ENCODE data around the gene AATF. TPM values are rescaled to one million over a fixed set of nuclear protein-coding genes. Genes with fewer than 3 reads are reported as not detected.

AATF gene
- total and polyA plus RNA-seq, 9 of the 15 experiments (the other 6 are each of a cell fraction or from before 2014, with no cell fraction given), result 34.5 to 133 (median 90.1) TPM

- TF ChIP-seq MYC (IDR thresholded peaks at IDR 0.05; ENCODE audit: low read depth, low read length) (no peak), MYC (CRISPR knock-in tag; IDR thresholded peaks at IDR 0.05; ENCODE audit: borderline replicate concordance, low read depth) (no peak), GABPA (tag; conservative IDR thresholded peaks at IDR 0.05; ENCODE audit: low read depth) (no peak), ZKSCAN8 (CRISPR knock-in tag; IDR thresholded peaks at IDR 0.05) (no peak), RAD51 (IDR thresholded peaks at IDR 0.05; ENCODE audit: borderline replicate concordance, low read depth) (no peak)
These were observed 23.5 kb downstream of the AATF start (continued) for GRCh38 chr17:36972186-36972700.

GRCh38 chr17:36972905-36973304 lies 24.2 kb downstream of the AATF start:
- FAIRE-seq, result no peak
- CTCF ChIA-PET (ENCODE audit: low intra/inter-chr PET ratio), result no interaction called here
- TF ChIP-seq ZFP91 (CRISPR knock-in tag; IDR thresholded peaks at IDR 0.05) (no peak), CAMTA2 (CRISPR knock-in tag; conservative IDR thresholded peaks at IDR 0.05) (no peak), AFF1 (IDR thresholded peaks at IDR 0.05; ENCODE audit: low read depth in 1 of 2, partially characterized antibody in 2 of 2) (no peak), E2F6 (IDR thresholded peaks at IDR 0.05; ENCODE audit: borderline replicate concordance in 1 of 2, extremely low read depth in 1 of 2, insufficient read depth in 1 of 2, insufficient read length in 1 of 2, low read depth in 1 of 2, low read length in 1 of 2, poor library complexity in 1 of 2, severe bottlenecking in 1 of 2) (no peak)

More at GRCh38 chr17:36972905-36973304, 24.2 kb downstream of the AATF start:
- H3K4me1 ChIP-seq (replicated peaks in 1 of 2; ENCODE audit: control insufficient read depth in 2 of 2, insufficient read depth in 2 of 2, low read length in 2 of 2), result no peaks in the 10 kb centered on the region
- H3K27ac ChIP-seq (ENCODE audit: extremely low read depth, low read depth, low read length), result no peak overlapping the region
- H3K27me3 ChIP-seq (ENCODE audit: control insufficient read depth in 2 of 2, insufficient read depth in 2 of 2, low read length in 2 of 2), result no peaks in the 10 kb centered on the region
- WGBS (ENCODE audit: insufficient coverage, low coverage, missing lambda C conversion rate), result 89% methylated on average over 1 of the region's 1 CpG
- peaks cover 82% of the 10 kb centered on the region for H3K79me2 ChIP-seq (ENCODE audit: control insufficient read depth, insufficient read depth, low read length)
- H3K9me3 ChIP-seq (replicated peaks; ENCODE audit: control insufficient read depth, insufficient read depth, low read depth, low read length), result no peaks in the 10 kb centered on the region
- H4K20me1 ChIP-seq (replicated peaks; ENCODE audit: control insufficient read depth, insufficient read depth, low read length), result no peaks in the 10 kb centered on the region
- H3K4me2 ChIP-seq (ENCODE audit: insufficient read depth, low read length), result no peak overlapping the region
- ATAC-seq (no peak), DNase-seq (ENCODE audit: extremely low read depth in 1 of 4, low spot score in 3 of 4) (no peak)
- in situ Hi-C loops (cut with MboI) (no loop called here), intact Hi-C loops (cut with micrococcal nuclease) (no loop called here)
- BruUV-seq (replicated peaks), result no TSS peak
- H3K9me1 ChIP-seq (ENCODE audit: control insufficient read depth, insufficient read depth, low read length), result no peaks in the 10 kb centered on the region
- H3K9ac ChIP-seq (ENCODE audit: insufficient read depth in 1 of 2, low read depth in 2 of 2, low read length in 2 of 2), result no peak overlapping the region
- no peak overlapping the region for H3K4me3 ChIP-seq
- H2AFZ ChIP-seq (ENCODE audit: low read depth, low read length), result no peak overlapping the region
- H3K36me3 ChIP-seq (ENCODE audit: control insufficient read depth, insufficient read depth, low read length), result peaks cover 26% of the 10 kb centered on the region
- POLR2A ChIA-PET, result interaction anchor here (0.7 to 2.0 kb wide), 3 partner anchors 8 to 19 kb away, joined by 3 to 9 read pairs (median 4); no protein-coding TSS in a partner anchor
